Liver (tissue), 9 donors: ENCODE results near the gene GCH1. TPM values are rescaled to one million over a fixed set of nuclear protein-coding genes. Genes with fewer than 3 reads are reported as not detected.

Experiments
- DNase-seq: peaks from one replicate; pipeline ENCODE4 v3.0.0-alpha.2; 2017; ENCODE audit warnings: low spot score
- H3K27ac ChIP-seq, 2 donors: one replicate each; pipeline ENCODE4 v1.7.0; 2013; ENCODE audit warnings: inconsistent platforms in 2 of 2, low read length in 2 of 2, control low read depth in 1 of 2, low read depth in 1 of 2, mild to moderate bottlenecking in 1 of 2
- H3K27me3 ChIP-seq, 4 donors: one replicate each; pipeline versions ENCODE4 v1.6.1 to v1.7.0; 2013; ENCODE audit warnings: low read length in 3 of 4, inconsistent platforms in 1 of 4, mild to moderate bottlenecking in 1 of 4, moderate library complexity in 1 of 4; ENCODE audit not compliant: control insufficient read depth in 4 of 4, insufficient read depth in 4 of 4
- H3K36me3 ChIP-seq, 4 donors: one replicate each; pipeline versions ENCODE4 v1.6.1 to v1.7.0; 2013; ENCODE audit warnings: low read length in 3 of 4, mild to moderate bottlenecking in 3 of 4, low read depth in 1 of 4, moderate library complexity in 1 of 4; ENCODE audit not compliant: control insufficient read depth in 4 of 4, insufficient read depth in 3 of 4
- H3K4me1 ChIP-seq, 4 donors: one replicate each; pipeline versions ENCODE4 v1.6.1 to v1.7.0; 2013; ENCODE audit warnings: low read length in 3 of 4, mild to moderate bottlenecking in 3 of 4, moderate library complexity in 1 of 4; ENCODE audit not compliant: control insufficient read depth in 4 of 4, insufficient read depth in 4 of 4
- H3K4me3 ChIP-seq, 3 donors: one replicate each; pipeline versions ENCODE4 v1.6.1 to v1.7.0; 2013; ENCODE audit warnings: low read length in 3 of 3, control low read depth in 1 of 3, low read depth in 1 of 3, mild to moderate bottlenecking in 1 of 3
- H3K9ac ChIP-seq, 2 donors: one replicate each; pipeline ENCODE4 v1.7.0; 2013; ENCODE audit warnings: low read length in 2 of 2, mild to moderate bottlenecking in 2 of 2, moderate library complexity in 2 of 2, control low read depth in 1 of 2, low read depth in 1 of 2
- H3K9me3 ChIP-seq, 4 donors: one replicate each; pipeline versions ENCODE4 v1.6.1 to v1.7.0; 2013; ENCODE audit warnings: low read length in 3 of 4; ENCODE audit not compliant: control insufficient read depth in 4 of 4
- ATF3 ChIP-seq: IDR thresholded peaks from 2 replicates; pipeline ENCODE4 v1.6.1; 2016; ENCODE audit warnings: antibody characterized with exemption
- CTCF ChIP-seq: fragments of 150-350 bp; IDR thresholded peaks from 2 replicates; pipeline ENCODE4 v1.5.1; 2017; ENCODE audit warnings: improper control_type of control experiment, low read depth, low read length; ENCODE audit not compliant: missing input control
- EGR1 ChIP-seq, 2 donors: IDR thresholded peaks; 2 replicates each; pipeline ENCODE4 v1.6.1; 2016 to 2018; ENCODE audit warnings: antibody characterized with exemption in 2 of 2, low read depth in 2 of 2
- FOXA1 ChIP-seq: IDR thresholded peaks from 2 replicates; pipeline ENCODE4 v1.6.1; 2016; ENCODE audit warnings: antibody characterized with exemption
- GABPA ChIP-seq, 2 donors: IDR thresholded peaks in 1 of 2; conservative IDR thresholded peaks in 1 of 2; 2 replicates each; pipeline ENCODE4 v1.6.1; 2016; ENCODE audit warnings: antibody characterized with exemption in 2 of 2, mild to moderate bottlenecking in 1 of 2, moderate library complexity in 1 of 2
- HNF4A ChIP-seq, 2 donors: conservative IDR thresholded peaks; 2 replicates each; pipeline ENCODE4 v1.6.1; 2016; ENCODE audit warnings: antibody characterized with exemption in 2 of 2, mild to moderate bottlenecking in 2 of 2
- HNF4G ChIP-seq: IDR thresholded peaks from 2 replicates; pipeline ENCODE4 v1.6.1; 2016; ENCODE audit warnings: antibody characterized with exemption
- MAX ChIP-seq: IDR thresholded peaks from 2 replicates; pipeline ENCODE4 v1.6.1; 2016; ENCODE audit warnings: antibody characterized with exemption
- RAD21 ChIP-seq, 2 donors: IDR thresholded peaks; 2 replicates each; pipeline ENCODE4 v1.6.1; 2016; ENCODE audit warnings: antibody characterized with exemption in 2 of 2, mild to moderate bottlenecking in 2 of 2
- RXRA ChIP-seq, 2 donors: IDR thresholded peaks; 2 replicates each; pipeline ENCODE4 v1.6.1; 2017 to 2018; ENCODE audit warnings: antibody characterized with exemption in 2 of 2, mild to moderate bottlenecking in 1 of 2
- YY1 ChIP-seq: IDR thresholded peaks from 2 replicates; pipeline ENCODE4 v1.6.1; 2016; ENCODE audit warnings: antibody characterized with exemption, mild to moderate bottlenecking
- ZBTB33 ChIP-seq: IDR thresholded peaks from 2 replicates; pipeline ENCODE4 v1.6.1; 2016; ENCODE audit warnings: antibody characterized with exemption
- WGBS: extraction: QIAGEN DNeasy Blood & Tissue Kit; methylation state at CpG from one replicate; pipeline ENCODE4 v1.1.7; 2013; 5-methylcytosine and 5-hydroxymethylcytosine counted together
- polyA plus RNA-seq, 2 donors: library from polyadenylated mRNA; stranded (reverse) in 1 of 2; unstranded in 1 of 2; fragments of 200-250 nt in 1 of 2; fragments of >200 nt in 1 of 2; fragmentation: Nextera tagmentation in 1 of 2; extraction: Ambion mirVana in 1 of 2; gene quantifications; one replicate each; pipeline versions ENCODE4 v1.2.1 to v1.2.3, GENCODE V29; 2013 to 2015
- total RNA-seq, 2 donors: library from RNA; depleted of rRNA; stranded (reverse); fragments of >200 nt; gene quantifications; one replicate each; pipeline ENCODE4 v1.2.3, GENCODE V29; 2014
- TF ChIP-seq, protein P1 (sequence below): IDR thresholded peaks from 2 replicates; pipeline ENCODE4 v1.6.1; 2016; ENCODE audit warnings: antibody characterized with exemption, mild to moderate bottlenecking
- donor health status: healthy.
- donor health status: healthy.
- donor health status: healthy.
- donor health status: healthy.
- donor health status: healthy.

GCH1 gene
- total and polyA plus RNA-seq, 4 donors = 19.7 to 60.0 (median 37.0) TPM

GRCh38 chr14:54933006-54933405 is 30.4 kb upstream of the GCH1 start (continued):
- TF ChIP-seq, protein P1, sequence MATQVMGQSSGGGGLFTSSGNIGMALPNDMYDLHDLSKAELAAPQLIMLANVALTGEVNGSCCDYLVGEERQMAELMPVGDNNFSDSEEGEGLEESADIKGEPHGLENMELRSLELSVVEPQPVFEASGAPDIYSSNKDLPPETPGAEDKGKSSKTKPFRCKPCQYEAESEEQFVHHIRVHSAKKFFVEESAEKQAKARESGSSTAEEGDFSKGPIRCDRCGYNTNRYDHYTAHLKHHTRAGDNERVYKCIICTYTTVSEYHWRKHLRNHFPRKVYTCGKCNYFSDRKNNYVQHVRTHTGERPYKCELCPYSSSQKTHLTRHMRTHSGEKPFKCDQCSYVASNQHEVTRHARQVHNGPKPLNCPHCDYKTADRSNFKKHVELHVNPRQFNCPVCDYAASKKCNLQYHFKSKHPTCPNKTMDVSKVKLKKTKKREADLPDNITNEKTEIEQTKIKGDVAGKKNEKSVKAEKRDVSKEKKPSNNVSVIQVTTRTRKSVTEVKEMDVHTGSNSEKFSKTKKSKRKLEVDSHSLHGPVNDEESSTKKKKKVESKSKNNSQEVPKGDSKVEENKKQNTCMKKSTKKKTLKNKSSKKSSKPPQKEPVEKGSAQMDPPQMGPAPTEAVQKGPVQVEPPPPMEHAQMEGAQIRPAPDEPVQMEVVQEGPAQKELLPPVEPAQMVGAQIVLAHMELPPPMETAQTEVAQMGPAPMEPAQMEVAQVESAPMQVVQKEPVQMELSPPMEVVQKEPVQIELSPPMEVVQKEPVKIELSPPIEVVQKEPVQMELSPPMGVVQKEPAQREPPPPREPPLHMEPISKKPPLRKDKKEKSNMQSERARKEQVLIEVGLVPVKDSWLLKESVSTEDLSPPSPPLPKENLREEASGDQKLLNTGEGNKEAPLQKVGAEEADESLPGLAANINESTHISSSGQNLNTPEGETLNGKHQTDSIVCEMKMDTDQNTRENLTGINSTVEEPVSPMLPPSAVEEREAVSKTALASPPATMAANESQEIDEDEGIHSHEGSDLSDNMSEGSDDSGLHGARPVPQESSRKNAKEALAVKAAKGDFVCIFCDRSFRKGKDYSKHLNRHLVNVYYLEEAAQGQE = no peak

- 97% methylated on average over 3 of the region's 3 CpGs for WGBS
- Histone ChIP-seq H3K27ac (no peak overlapping the region), H3K9me3 (no peaks in the 10 kb centered on the region), H3K27me3 (no peaks in the 10 kb centered on the region), H3K4me3 (no peak overlapping the region), H3K9ac (no peak overlapping the region), H3K4me1 (no peaks in the 10 kb centered on the region), H3K36me3 (no peaks in the 10 kb centered on the region)
- TF ChIP-seq RAD21 (IDR thresholded peaks at IDR 0.05) (no peak), FOXA1 (no peak), MAX (no peak), ATF3 (no peak), RXRA (IDR thresholded peaks at IDR 0.05) (no peak), EGR1 (IDR thresholded peaks at IDR 0.05; ENCODE audit: low read depth in 2 of 2) (no peak), GABPA (IDR thresholded peaks at IDR 0.05 in 1 of 2, conservative IDR thresholded peaks at IDR 0.05 in 1 of 2) (no peak), CTCF (no peak), HNF4G (no peak), YY1 (no peak), ZBTB33 (no peak), HNF4A (conservative IDR thresholded peaks at IDR 0.05) (no peak)
- TF ChIP-seq, protein P1 = no peak
- DNase-seq = no peak
Measured at GRCh38 chr14:54931598-54932340, 29.1 kb upstream of the GCH1 start.
